Loucy (cell line): ENCODE results near the gene COG2.

Experiments used
- H2AFZ ChIP-seq: fragments of 200-600 bp; sonication (generic); 2 replicates; pipeline ENCODE4 v1.6.0; 2016; ENCODE audit warnings: antibody characterized with exemption, mild to moderate bottlenecking, low read length, moderate library complexity
- H3F3A ChIP-seq: fragments of 200-600 bp; 2 replicates; pipeline ENCODE4 v1.6.0; 2016; ENCODE audit warnings: antibody characterized with exemption, low read depth, mild to moderate bottlenecking
- H3K27me3 ChIP-seq: fragments of 200-600 bp; sonication (generic); 2 replicates; pipeline ENCODE4 v1.6.1; 2014; ENCODE audit warnings: low read length, mild to moderate bottlenecking; ENCODE audit not compliant: insufficient read depth, poor library complexity, severe bottlenecking
- H3K36me3 ChIP-seq: fragments of 200-600 bp; sonication (generic); 2 replicates; pipeline ENCODE4 v1.6.1; 2016; ENCODE audit warnings: low read length; ENCODE audit not compliant: insufficient read depth
- H3K4me1 ChIP-seq: fragments of 200-600 bp; sonication (generic); 2 replicates; pipeline ENCODE4 v1.5.1; 2014; ENCODE audit warnings: low read length, mild to moderate bottlenecking; ENCODE audit not compliant: insufficient read depth, poor library complexity, severe bottlenecking
- H3K4me2 ChIP-seq: fragments of 200-600 bp; sonication (generic); 2 replicates; pipeline ENCODE4 v1.6.0; 2014; ENCODE audit warnings: antibody characterized with exemption, low read length, low read depth, mild to moderate bottlenecking; ENCODE audit not compliant: poor library complexity, severe bottlenecking
- H3K4me3 ChIP-seq: fragments of 200-600 bp; sonication (generic); 2 replicates; pipeline ENCODE4 v1.5.1; 2014; ENCODE audit warnings: low read length, mild to moderate bottlenecking, mixed read lengths; ENCODE audit not compliant: poor library complexity, severe bottlenecking
- H3K79me2 ChIP-seq: fragments of 200-600 bp; sonication (generic); 2 replicates; pipeline ENCODE4 v1.6.1; 2014; ENCODE audit warnings: low read length; ENCODE audit not compliant: insufficient read depth
- H3K9ac ChIP-seq: fragments of 200-600 bp; sonication (generic); 2 replicates; pipeline ENCODE4 v1.6.0; 2014; ENCODE audit warnings: mild to moderate bottlenecking, low read depth, low read length, moderate library complexity; ENCODE audit not compliant: poor library complexity, severe bottlenecking
- H3K9me2 ChIP-seq: fragments of 200-600 bp; sonication (generic); replicated peaks from 2 replicates; pipeline ENCODE4 v1.6.1; 2016; ENCODE audit warnings: low read depth, low read length, mixed read lengths
- H3K9me3 ChIP-seq: fragments of 200-600 bp; sonication (generic); 2 replicates; pipeline ENCODE4 v1.6.1; 2014; ENCODE audit warnings: mild to moderate bottlenecking, antibody characterized with exemption, low read length, low read depth; ENCODE audit not compliant: insufficient read depth
- H4K20me1 ChIP-seq: fragments of 200-600 bp; sonication (generic); 2 replicates; pipeline ENCODE4 v1.6.0; 2014; ENCODE audit warnings: antibody characterized with exemption, low read length, mild to moderate bottlenecking; ENCODE audit not compliant: insufficient read depth, poor library complexity, severe bottlenecking
- CTCF ChIP-seq: fragments of 200-600 bp; sonication (generic); conservative IDR thresholded peaks from 2 replicates; pipeline ENCODE4 v1.5.1; 2014; ENCODE audit warnings: mild to moderate bottlenecking, antibody characterized with exemption, low read length
- EZH2phosphoT487 ChIP-seq: fragments of 200-600 bp; IDR thresholded peaks from 2 replicates; pipeline ENCODE4 v1.6.1; 2018; ENCODE audit warnings: antibody characterized with exemption, mild to moderate bottlenecking, moderate library complexity, borderline replicate concordance

The COG2 gene

DNA sequence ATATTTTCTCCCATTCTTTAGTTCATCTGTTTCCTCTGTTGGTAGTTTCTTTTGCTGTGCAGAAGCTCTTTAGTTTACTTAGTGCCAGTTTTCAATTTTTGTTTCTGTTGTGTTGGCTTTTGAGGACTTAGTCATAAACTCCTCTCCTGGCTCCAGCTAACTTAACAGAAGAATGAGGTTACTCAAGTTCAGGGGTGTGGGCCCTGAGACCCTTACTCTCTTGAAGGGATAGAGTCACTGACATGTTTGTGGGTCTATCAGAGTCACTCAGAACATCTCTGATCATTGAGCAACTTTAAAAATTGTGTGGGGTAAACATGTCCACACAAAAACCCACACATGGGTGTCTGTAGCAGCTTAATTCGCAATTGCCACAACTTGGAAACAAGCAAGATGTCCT lies 57.4 kb downstream of the COG2 start:
- TF ChIP-seq CTCF (no peak), EZH2phosphoT487 (no peak)
- Histone ChIP-seq H3K79me2 (no peaks in the 10 kb centered on the region), H3K9me2 (no peaks in the 10 kb centered on the region), H3K27me3 (no peaks in the 10 kb centered on the region), H3K4me2 (no peak overlapping the region), H4K20me1 (no peaks in the 10 kb centered on the region), H2AFZ (no peak overlapping the region), H3K4me1 (peaks cover 7% of the 10 kb centered on the region), H3K4me3 (no peak overlapping the region), H3F3A (no peaks in the 10 kb centered on the region), H3K9ac (no peak overlapping the region), H3K36me3 (no peaks in the 10 kb centered on the region), H3K9me3 (no peaks in the 10 kb centered on the region)

GRCh38 chr1:230700132-230700531 lies 57.9 kb downstream of the COG2 start:
- Histone ChIP-seq H3K4me3 (no peak overlapping the region), H4K20me1 (no peaks in the 10 kb centered on the region), H2AFZ (no peak overlapping the region), H3K4me2 (no peak overlapping the region), H3F3A (no peaks in the 10 kb centered on the region), H3K27me3 (no peaks in the 10 kb centered on the region), H3K9me2 (no peaks in the 10 kb centered on the region), H3K4me1 (peaks cover 3% of the 10 kb centered on the region), H3K9me3 (no peaks in the 10 kb centered on the region), H3K36me3 (no peaks in the 10 kb centered on the region), H3K79me2 (no peaks in the 10 kb centered on the region), H3K9ac (no peak overlapping the region)
- TF ChIP-seq EZH2phosphoT487 = no peak
- no peak for TF ChIP-seq CTCF

DNA sequence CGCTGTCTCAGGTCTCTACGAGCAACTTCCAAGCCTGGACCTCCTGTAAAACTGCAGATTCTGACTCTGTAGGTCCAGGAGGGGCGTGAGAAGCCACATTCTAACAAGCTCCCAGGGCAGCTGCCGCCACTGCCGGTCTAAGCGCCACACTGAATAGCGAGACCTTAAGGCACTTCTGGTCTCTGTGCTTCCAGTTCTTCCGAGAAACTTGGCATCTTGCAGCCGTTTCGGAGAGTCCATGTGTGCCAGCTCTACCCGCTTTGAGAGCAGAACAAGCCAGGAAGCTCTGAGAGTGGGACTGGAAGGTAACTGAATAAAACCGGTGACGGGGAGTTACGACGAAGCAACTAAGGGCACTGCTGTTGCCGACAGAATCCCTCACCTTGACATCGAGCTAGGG lies 59.2 kb downstream of the COG2 start:
- H3K9me2 ChIP-seq = no peaks in the 10 kb centered on the region
- H3K4me3 ChIP-seq = no peak overlapping the region
- H3K4me2 ChIP-seq = no peak overlapping the region
- no peaks in the 10 kb centered on the region for H3K4me1 ChIP-seq
- H3K79me2 ChIP-seq = no peaks in the 10 kb centered on the region
- no peaks in the 10 kb centered on the region for H3K36me3 ChIP-seq
- H3F3A ChIP-seq = no peaks in the 10 kb centered on the region
- H3K9ac ChIP-seq = no peak overlapping the region
- H2AFZ ChIP-seq = no peak overlapping the region
- H3K9me3 ChIP-seq = no peaks in the 10 kb centered on the region
- H3K27me3 ChIP-seq = no peaks in the 10 kb centered on the region
- TF ChIP-seq EZH2phosphoT487 (no peak), CTCF (no peak)
- no peaks in the 10 kb centered on the region for H4K20me1 ChIP-seq
